Stimulated activated CD8-positive, alpha-beta memory T cell treated with anti-CD3 and anti-CD28 coated beads, Interleukin-7, amount 100 ng/mL, for 48 hours (primary cell): ENCODE data around the gene PSORS1C1.
"Not testable (repeated sequence)": the region's sequence is repeated elsewhere in the genome, so short reads cannot be mapped to it uniquely, and the experiment has no call there.

Experiments
- DNase-seq, 2 donors: peaks; one replicate each; pipeline ENCODE4 v3.0.0-alpha.2; 2020; ENCODE audit warnings: low read depth in 1 of 2; ENCODE audit errors: extremely low read depth in 1 of 2

Gene PSORS1C1

GRCh38 chr6:31157513-31158139, 43.0 kb downstream of the PSORS1C1 start, which contains the start of gene CCHCR1:
Gene CCHCR1 (minus strand): TSS chr6:31157802. CDS start chr6:31157600, 202 bp downstream.
- no peak for DNase-seq

GRCh38 chr6:31158140-31158862, 43.7 kb downstream of the PSORS1C1 start, which contains the start of gene TCF19:
Gene TCF19 (plus strand): TSS chr6:31158589. CDS start chr6:31159470, 881 bp downstream.
- DNase-seq, result peak; percentile 98 to 99

GRCh38 chr6:31158863-31159855, 44.6 kb downstream of the PSORS1C1 start:
- no peak for DNase-seq

GRCh38 chr6:31161216-31162126, 46.9 kb downstream of the PSORS1C1 start:
- no peak for DNase-seq

GRCh38 chr6:31162463-31163165, 48.0 kb downstream of the PSORS1C1 start:
- DNase-seq, result no peak

GRCh38 chr6:31163922-31164321, 49.3 kb downstream of the PSORS1C1 start:
- no peak for DNase-seq

- DNase-seq, result not testable (repeated sequence)
Observed at GRCh38 chr6:31164475-31165063, 50.0 kb downstream of the PSORS1C1 start.

- not testable (repeated sequence) for DNase-seq
Observed at GRCh38 chr6:31165064-31165832, 50.6 kb downstream of the PSORS1C1 start.

GRCh38 chr6:31165986-31166385, 51.4 kb downstream of the PSORS1C1 start:
- no peak for DNase-seq

- no peak for DNase-seq
Observed at GRCh38 chr6:31168606-31169005, 54.0 kb downstream of the PSORS1C1 start.

- no peak for DNase-seq
Observed at GRCh38 chr6:31169123-31169857, 54.7 kb downstream of the PSORS1C1 start.

GRCh38 chr6:31169858-31170599, 55.4 kb downstream of the PSORS1C1 start:
- DNase-seq, result not testable (repeated sequence)

GRCh38 chr6:31170600-31170881, 55.9 kb downstream of the PSORS1C1 start, which contains the start of gene POU5F1:
Gene POU5F1 (minus strand): TSS chr6:31170682. CDS start chr6:31170620, 62 bp downstream.
- DNase-seq, result no peak

GRCh38 chr6:31170987-31171671, 56.5 kb downstream of the PSORS1C1 start:
- no peak for DNase-seq

- DNase-seq, result no peak
Observed at GRCh38 chr6:31171931-31172905, 57.6 kb downstream of the PSORS1C1 start.
